Activated B cell treated with CpG ODN at 0.5 μM for 24 hours (primary cell): ENCODE data around the gene POLD1. TPM values are rescaled to one million over a fixed set of nuclear protein-coding genes. Genes with fewer than 3 reads are reported as not detected.
A peak's percentile ranks its signal among the peaks of the same experiment; 100 is the strongest.

Experiments
- ATAC-seq: fragments of 200-7000 bp; cut with Tn5 transposase; one replicate; pipeline ENCODE4 v1.10.0; 2021; ENCODE audit warnings: low read depth, mild to moderate bottlenecking, moderate library complexity
- CTCF ChIA-PET: fragments of 350-600 bp; sonication (Branson Sonifier 250); formaldehyde crosslinking; loops from one replicate; lab custom pipeline; 2021; ENCODE audit warnings: antibody characterized with exemption; lab: Charles Lee
- POLR2A ChIA-PET: fragments of 350-600 bp; sonication (Branson Sonifier 250); formaldehyde crosslinking; loops from one replicate; lab custom pipeline; 2021; ENCODE audit warnings: antibody characterized with exemption; lab: Charles Lee
- DNase-seq: peaks from one replicate; pipeline ENCODE4 v3.0.0; 2022
- H3K27ac Mint-ChIP-seq: one replicate; pipeline ENCODE4 v1.8.0; 2020; ENCODE audit warnings: mixed read lengths
- H3K27me3 Mint-ChIP-seq: one replicate; pipeline ENCODE4 v1.8.0; 2021; ENCODE audit warnings: mixed read lengths
- H3K36me3 Mint-ChIP-seq: one replicate; pipeline ENCODE4 v1.8.0; 2021; ENCODE audit warnings: low read depth, mixed read lengths
- H3K4me1 Mint-ChIP-seq: one replicate; pipeline ENCODE4 v1.8.0; 2021; ENCODE audit warnings: mixed read lengths
- H3K4me3 Mint-ChIP-seq: one replicate; pipeline ENCODE4 v1.8.0; 2020; ENCODE audit warnings: mild to moderate bottlenecking, mixed read lengths
- H3K9me3 Mint-ChIP-seq: one replicate; pipeline ENCODE4 v1.8.0; 2020; ENCODE audit warnings: mixed read lengths
- CTCF ChIP-seq: fragments of 200-600 bp; IDR thresholded peaks from one replicate; pipeline ENCODE4 v1.8.0; 2022; ENCODE audit warnings: antibody characterized with exemption, mild to moderate bottlenecking
- intact Hi-C: fragments of 100-400 bp; cut with micrococcal nuclease; formaldehyde crosslinking; loops from one replicate; pipeline ENCODE4 v1.15.1; 2024
- total RNA-seq: library from RNA; stranded (reverse); gene quantifications from 2 replicates; pipeline ENCODE4 v1.2.3, GENCODE V29; 2022

The POLD1 gene
- total RNA-seq, 1 donor from 2014 or later: 65.5 TPM

DNA sequence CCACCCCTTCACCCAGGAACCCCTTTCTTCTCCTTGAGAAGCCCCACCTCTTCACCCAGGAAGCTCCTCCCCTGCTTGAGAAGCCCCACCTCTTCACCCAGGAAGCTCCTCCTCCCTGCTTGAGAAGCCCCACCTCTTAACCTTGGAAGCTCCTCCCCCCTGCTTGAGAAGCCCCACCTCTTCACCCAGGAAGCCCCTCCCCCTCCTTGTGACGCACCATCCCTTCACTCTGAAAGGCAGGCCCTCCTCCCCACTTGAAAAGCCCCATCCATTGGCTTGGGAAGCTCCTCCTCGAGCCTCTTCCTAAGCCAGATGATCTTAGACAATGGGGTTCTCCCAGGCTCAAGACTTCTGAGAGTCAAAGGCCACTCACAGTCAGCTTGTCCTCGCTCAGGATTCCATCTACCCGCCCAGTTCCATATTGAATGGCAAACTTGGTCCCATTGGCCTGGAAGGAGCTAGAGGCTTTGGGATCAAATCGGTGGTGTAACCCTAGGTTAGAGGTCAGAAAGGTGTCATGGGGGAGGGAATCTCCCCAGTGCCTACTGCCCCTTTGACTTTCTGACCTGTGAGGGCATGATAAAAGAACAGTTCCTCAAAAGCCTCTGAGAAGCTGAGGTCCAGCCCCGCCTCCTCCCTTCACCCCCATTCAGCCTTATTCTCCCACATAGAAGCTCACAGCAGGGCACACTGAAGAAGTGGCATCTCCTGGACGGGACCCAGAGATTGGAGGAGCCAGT is 22.7 kb upstream of the POLD1 start:
- ATAC-seq (no peak), DNase-seq (no peak)
- intact Hi-C loops: no loop called here
- Mint-ChIP-seq H3K27me3 (no peaks in the 10 kb centered on the region), H3K9me3 (no peaks in the 10 kb centered on the region), H3K4me1 (peaks cover 73% of the 10 kb centered on the region), H3K36me3 (no peaks in the 10 kb centered on the region), H3K4me3 (no peak overlapping the region), H3K27ac (no peak overlapping the region)
- ChIA-PET CTCF (interaction anchor here (0.9 to 1.3 kb wide), 3 partner anchors 54 to 101 kb away, joined by 4 read pairs; no protein-coding TSS in a partner anchor), POLR2A (interaction anchor here (0.6 to 1.4 kb wide), 3 partner anchors 10 to 33 kb away, joined by 3 to 8 read pairs (median 3); no protein-coding TSS in a partner anchor)
- TF ChIP-seq CTCF: no peak

GRCh38 chr19:50362030-50362412 is 22.1 kb upstream of the POLD1 start:
- intact Hi-C loops: no loop called here
- no peaks in the 10 kb centered on the region for H3K27me3 Mint-ChIP-seq

DNA sequence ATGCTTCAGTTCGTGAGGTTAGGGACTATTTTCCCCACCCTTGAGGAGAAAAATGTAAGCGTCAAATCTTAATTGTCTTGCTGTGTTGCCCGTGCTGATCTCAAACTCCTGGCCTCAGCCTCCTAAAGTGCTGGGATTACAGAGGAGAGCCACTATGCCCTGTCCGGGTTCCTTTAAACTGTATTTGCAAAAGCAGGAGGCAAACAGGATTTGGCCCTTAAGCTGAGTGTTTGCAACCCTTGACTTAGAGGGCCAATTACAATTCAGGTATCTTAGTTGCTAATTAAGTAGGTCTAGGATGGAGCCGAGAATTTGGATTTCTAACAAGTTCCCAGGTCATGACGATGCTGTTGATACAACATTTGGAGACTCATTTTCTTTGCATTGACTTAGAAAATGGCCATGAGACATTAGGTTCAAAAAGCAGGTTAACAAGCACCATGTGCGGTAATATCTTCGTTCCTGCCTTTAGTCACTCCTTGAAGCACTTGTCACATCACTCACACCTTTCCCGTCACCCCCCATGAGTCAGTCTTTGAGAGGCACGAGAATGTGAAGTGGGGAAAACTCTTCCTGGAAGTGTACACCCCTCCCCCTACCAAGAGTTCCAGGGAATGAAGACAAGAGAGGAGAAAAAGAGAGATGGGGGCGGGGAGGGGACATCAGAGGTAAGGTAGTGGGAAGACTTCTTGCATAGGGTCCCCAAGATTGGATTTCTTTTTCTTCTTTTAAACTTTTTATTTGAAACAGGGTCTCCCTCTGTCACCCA is 21.3 kb upstream of the POLD1 start:
- DNase-seq (no peak), ATAC-seq (no peak)
- H3K4me1 Mint-ChIP-seq: peaks cover 70% of the 10 kb centered on the region
- ChIA-PET POLR2A (interaction anchor here (1.1 to 1.9 kb wide), 4 partner anchors 11 to 68 kb away, joined by 3 to 11 read pairs (median 3); no protein-coding TSS in a partner anchor), CTCF (interaction anchor here (0.9 kb wide), 1 partner anchor 99 kb away, joined by 4 read pairs; no protein-coding TSS in a partner anchor)
- H3K36me3 Mint-ChIP-seq: no peaks in the 10 kb centered on the region
- H3K4me3 Mint-ChIP-seq: no peak overlapping the region
- H3K27me3 Mint-ChIP-seq: no peaks in the 10 kb centered on the region
- intact Hi-C loops: no loop called here
- H3K27ac Mint-ChIP-seq: no peak overlapping the region
- no peak for TF ChIP-seq CTCF
- H3K9me3 Mint-ChIP-seq: no peaks in the 10 kb centered on the region

More at GRCh38 chr19:50362030-50362412, 22.1 kb upstream of the POLD1 start:
- POLR2A ChIA-PET: interaction anchor here (1.2 to 1.4 kb wide), 2 partner anchors 11 to 29 kb away, joined by 3 read pairs; no protein-coding TSS in a partner anchor
- DNase-seq (no peak), ATAC-seq (no peak)
- H3K4me3 Mint-ChIP-seq: no peak overlapping the region
- H3K4me1 Mint-ChIP-seq: peaks cover 70% of the 10 kb centered on the region
- CTCF ChIA-PET: interaction anchor here (0.9 kb wide), 1 partner anchor 100 kb away, joined by 4 read pairs; no protein-coding TSS in a partner anchor
- no peaks in the 10 kb centered on the region for H3K9me3 Mint-ChIP-seq
- H3K27ac Mint-ChIP-seq: no peak overlapping the region
- TF ChIP-seq CTCF: no peak
- no peaks in the 10 kb centered on the region for H3K36me3 Mint-ChIP-seq

- Mint-ChIP-seq H3K9me3 (no peaks in the 10 kb centered on the region), H3K27ac (peak within 1 kb of the TSS; percentile 73), H3K36me3 (no peaks in the 10 kb centered on the region), H3K4me1 (peaks cover 60% of the 10 kb centered on the region), H3K27me3 (no peaks in the 10 kb centered on the region), H3K4me3 (no peak within 1 kb of the TSS)
- no peak for ATAC-seq
- no peak for TF ChIP-seq CTCF
- DNase-seq: no peak
- intact Hi-C loops: no loop called here
- POLR2A ChIA-PET: interaction anchor here (0.7 to 3.1 kb wide), 6 partner anchors 10 to 310 kb away, joined by 3 to 18 read pairs (median 5); partner anchors contain the start of genes KCNC3 and NR1H2
- CTCF ChIA-PET: interaction anchor here (1.0 to 6.0 kb wide), 5 partner anchors 8 to 96 kb away, joined by 3 to 92 read pairs (median 5); no protein-coding TSS in a partner anchor
Measured at GRCh38 chr19:50365434-50366306, 18.5 kb upstream of the POLD1 start, which contains the start of gene NAPSA. Gene NAPSA (minus strand): TSS chr19:50365639. CDS start chr19:50365621, 18 bp downstream.
